ENCODE measurements around the gene DIP2C. TPM values are rescaled to one million over a fixed set of nuclear protein-coding genes. Genes with fewer than 3 reads are reported as not detected.
"Not testable (repeated sequence)": the region's sequence is repeated elsewhere in the genome, so short reads cannot be mapped to it uniquely, and the experiment has no call there.

DIP2C gene
- total RNA-seq, 3 donors from 2014 or later: 8.0 to 72.0 (median 8.5) TPM

- no peak for DNase-seq
- TF ChIP-seq, protein P1, sequence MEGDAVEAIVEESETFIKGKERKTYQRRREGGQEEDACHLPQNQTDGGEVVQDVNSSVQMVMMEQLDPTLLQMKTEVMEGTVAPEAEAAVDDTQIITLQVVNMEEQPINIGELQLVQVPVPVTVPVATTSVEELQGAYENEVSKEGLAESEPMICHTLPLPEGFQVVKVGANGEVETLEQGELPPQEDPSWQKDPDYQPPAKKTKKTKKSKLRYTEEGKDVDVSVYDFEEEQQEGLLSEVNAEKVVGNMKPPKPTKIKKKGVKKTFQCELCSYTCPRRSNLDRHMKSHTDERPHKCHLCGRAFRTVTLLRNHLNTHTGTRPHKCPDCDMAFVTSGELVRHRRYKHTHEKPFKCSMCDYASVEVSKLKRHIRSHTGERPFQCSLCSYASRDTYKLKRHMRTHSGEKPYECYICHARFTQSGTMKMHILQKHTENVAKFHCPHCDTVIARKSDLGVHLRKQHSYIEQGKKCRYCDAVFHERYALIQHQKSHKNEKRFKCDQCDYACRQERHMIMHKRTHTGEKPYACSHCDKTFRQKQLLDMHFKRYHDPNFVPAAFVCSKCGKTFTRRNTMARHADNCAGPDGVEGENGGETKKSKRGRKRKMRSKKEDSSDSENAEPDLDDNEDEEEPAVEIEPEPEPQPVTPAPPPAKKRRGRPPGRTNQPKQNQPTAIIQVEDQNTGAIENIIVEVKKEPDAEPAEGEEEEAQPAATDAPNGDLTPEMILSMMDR (IDR thresholded peaks at IDR 0.05): no peak
- no peak for ATAC-seq
- intact Hi-C loops (cut with DNase I, micrococcal nuclease): no loop called here
- Histone ChIP-seq H3K4me3 (no peak overlapping the region), H3K36me3 (ENCODE audit: low read depth) (no peaks in the 10 kb centered on the region), H3K4me1 (ENCODE audit: low read depth) (no peaks in the 10 kb centered on the region), H3K9me3 (no peaks in the 10 kb centered on the region)
Measured at GRCh38 chr10:369221-369683, 320.2 kb downstream of the DIP2C start.

- H3K4me1 ChIP-seq (ENCODE audit: low read depth): no peaks in the 10 kb centered on the region
- intact Hi-C loops (cut with DNase I, micrococcal nuclease): no loop called here
- no peak for ATAC-seq
- no peaks in the 10 kb centered on the region for H3K36me3 ChIP-seq (ENCODE audit: low read depth)
- no peak for DNase-seq
- H3K4me3 ChIP-seq: no peak overlapping the region
- H3K9me3 ChIP-seq: no peaks in the 10 kb centered on the region
- TF ChIP-seq, protein P1 (IDR thresholded peaks at IDR 0.05): no peak
Measured at GRCh38 chr10:368579-369220, 320.8 kb downstream of the DIP2C start.

GRCh38 chr10:368107-368506 is 321.4 kb downstream of the DIP2C start:
- DNase-seq; H3K4me1 ChIP-seq (ENCODE audit: low read depth); ATAC-seq; H3K9me3 ChIP-seq; intact Hi-C loops (cut with DNase I, micrococcal nuclease); H3K4me3 ChIP-seq; H3K36me3 ChIP-seq (ENCODE audit: low read depth): not testable (repeated sequence)

GRCh38 chr10:367636-368035 is 321.8 kb downstream of the DIP2C start:
- Histone ChIP-seq H3K9me3 (no peaks in the 10 kb centered on the region), H3K36me3 (ENCODE audit: low read depth) (no peaks in the 10 kb centered on the region), H3K4me1 (ENCODE audit: low read depth) (no peaks in the 10 kb centered on the region), H3K4me3 (no peak overlapping the region)
- DNase-seq (no peak), ATAC-seq (no peak)
- TF ChIP-seq, protein P1 (IDR thresholded peaks at IDR 0.05): no peak
- intact Hi-C loops (cut with DNase I, micrococcal nuclease): no loop called here

- Histone ChIP-seq H3K36me3 (ENCODE audit: low read depth) (no peaks in the 10 kb centered on the region), H3K4me3 (no peak overlapping the region), H3K9me3 (no peaks in the 10 kb centered on the region), H3K4me1 (ENCODE audit: low read depth) (no peaks in the 10 kb centered on the region)
- intact Hi-C loops (cut with DNase I, micrococcal nuclease): no loop called here
- DNase-seq (no peak), ATAC-seq (no peak)
- TF ChIP-seq, protein P1 (IDR thresholded peaks at IDR 0.05): no peak
Measured at GRCh38 chr10:366186-366585, 323.3 kb downstream of the DIP2C start.

DNA sequence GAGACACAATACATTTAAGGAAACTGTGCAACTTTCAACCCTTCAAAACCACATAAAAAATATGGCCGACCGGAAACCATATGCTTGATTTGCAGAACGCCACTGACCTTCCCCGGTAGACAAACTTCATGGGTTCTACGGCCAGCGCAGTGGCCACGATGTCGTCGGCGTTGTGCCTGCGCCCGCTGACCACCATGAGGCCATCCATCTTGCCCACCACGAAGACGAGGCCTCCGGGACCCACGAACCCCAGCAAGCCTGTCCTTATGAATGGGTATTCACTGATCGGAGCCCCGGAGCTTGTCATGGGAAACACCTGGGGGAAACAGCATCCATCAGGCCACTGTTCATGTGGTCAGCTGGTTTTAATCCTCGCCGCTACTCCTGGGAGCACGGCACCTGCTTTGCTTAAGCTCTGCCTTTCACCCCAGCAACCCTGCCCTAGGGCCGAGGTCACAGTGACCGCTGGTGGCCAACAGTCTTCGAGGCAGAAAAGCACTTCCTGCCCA is 325.1 kb downstream of the DIP2C start:
- TF ChIP-seq, protein P1 (IDR thresholded peaks at IDR 0.05): no peak
- no peaks in the 10 kb centered on the region for H3K36me3 ChIP-seq (ENCODE audit: low read depth)
- no peak for DNase-seq
- no peak for ATAC-seq
- intact Hi-C loops (cut with DNase I, micrococcal nuclease): no loop called here
- H3K4me3 ChIP-seq: no peak overlapping the region
- no peaks in the 10 kb centered on the region for H3K4me1 ChIP-seq (ENCODE audit: low read depth)
- H3K9me3 ChIP-seq: no peaks in the 10 kb centered on the region

Data from mucosa of descending colon (tissue), 3 donors.